GM21390 (cell line): Measurements from ENCODE around the gene RAB11FIP3.
"Not testable (repeated sequence)": the region's sequence is repeated elsewhere in the genome, so short reads cannot be mapped to it uniquely, and the experiment has no call there.

Source experiments
- ATAC-seq: cut with Tn5 transposase; IDR thresholded peaks from one replicate; pipeline ENCODE4 v1.9.1; 2021; ENCODE audit not compliant: unreplicated experiment

Gene RAB11FIP3

DNA sequence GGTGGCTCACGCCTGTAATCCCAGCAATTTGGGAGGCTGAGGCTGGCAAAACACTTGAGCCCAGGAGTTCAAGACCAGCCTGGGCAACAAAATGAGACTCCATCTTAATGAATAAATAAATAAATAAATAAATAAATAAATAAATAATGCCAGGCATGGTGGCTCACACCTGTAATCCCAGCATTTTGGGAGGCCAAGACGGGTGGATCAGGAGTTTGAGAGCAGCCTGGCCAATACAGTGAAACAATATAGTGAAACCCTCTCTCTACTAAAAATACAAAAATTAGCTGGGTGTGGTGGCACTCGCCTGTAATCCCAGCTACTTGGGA is 10.3 kb upstream of the RAB11FIP3 start:
- not testable (repeated sequence) for ATAC-seq

DNA sequence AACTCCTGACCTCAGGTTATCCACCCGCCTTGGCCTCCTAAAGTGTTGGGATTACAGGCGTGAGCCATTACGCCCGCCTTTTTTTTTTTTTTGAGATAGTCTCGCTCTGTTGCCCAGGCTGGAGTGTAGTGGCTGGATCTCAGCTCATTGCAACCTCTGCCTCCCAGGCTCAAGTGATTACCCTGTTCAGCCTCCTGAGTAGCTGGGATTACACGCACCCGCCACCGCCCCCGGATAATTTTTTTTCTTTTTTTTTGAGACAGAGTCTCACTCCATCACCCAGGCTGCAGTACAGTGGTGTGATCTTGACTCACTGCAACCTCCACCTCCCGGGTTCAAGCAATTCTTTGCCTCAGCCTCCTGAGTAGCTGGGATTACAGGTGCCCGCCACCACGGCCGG is 3.3 kb upstream of the RAB11FIP3 start:
- not testable (repeated sequence) for ATAC-seq

DNA sequence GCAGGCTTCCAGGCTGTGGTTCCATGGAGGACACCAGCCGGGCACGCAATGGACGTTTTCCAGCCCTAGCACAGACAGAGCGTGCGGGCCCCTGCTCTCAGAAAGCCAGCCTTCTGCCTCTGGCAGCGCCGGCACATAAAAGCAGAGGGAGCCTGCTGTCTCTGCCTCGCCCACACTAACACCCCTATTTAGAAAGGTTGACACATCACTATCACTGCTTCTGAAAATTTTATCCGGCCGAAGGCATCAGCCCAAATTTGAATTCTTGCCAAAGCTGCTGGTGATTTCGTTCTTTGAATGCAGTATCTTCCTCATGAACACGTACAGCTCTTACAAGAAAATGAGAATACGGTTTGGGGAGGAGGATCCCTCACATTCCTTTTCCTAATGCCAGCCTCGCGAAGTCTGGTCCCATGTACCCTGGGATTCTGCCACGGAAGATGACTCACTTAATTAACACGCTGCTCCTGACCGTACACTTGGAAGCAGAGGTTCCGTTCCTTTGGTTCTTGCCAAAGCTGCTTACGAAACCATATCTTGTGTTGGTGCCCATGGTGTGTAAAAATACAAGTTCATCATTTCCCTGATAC is 1.3 kb upstream of the RAB11FIP3 start:
- no peak for ATAC-seq

DNA sequence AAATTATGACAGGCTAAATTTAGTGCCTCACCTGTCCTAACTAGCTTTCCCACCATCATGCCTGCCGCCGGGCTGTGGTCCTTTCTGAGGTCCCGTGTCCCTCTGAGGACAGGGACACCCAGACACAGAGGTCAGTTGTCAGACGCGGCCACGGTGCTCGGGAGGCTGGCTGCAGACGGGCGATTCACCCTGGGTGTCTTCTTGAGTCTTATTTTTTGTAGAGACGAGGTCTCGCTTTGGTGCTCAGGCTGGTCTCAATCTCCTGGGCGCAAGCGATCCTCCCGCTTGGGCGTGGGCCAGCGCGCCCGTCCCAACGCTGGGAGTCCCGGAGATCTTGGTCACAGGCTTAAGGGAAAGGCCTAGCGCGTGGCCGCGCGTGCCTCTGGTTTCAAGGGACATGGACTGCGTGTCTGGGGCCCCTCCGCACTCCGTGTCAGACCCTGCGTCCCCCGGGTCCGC is 797 bp upstream of the RAB11FIP3 start:
- ATAC-seq: no peak

DNA sequence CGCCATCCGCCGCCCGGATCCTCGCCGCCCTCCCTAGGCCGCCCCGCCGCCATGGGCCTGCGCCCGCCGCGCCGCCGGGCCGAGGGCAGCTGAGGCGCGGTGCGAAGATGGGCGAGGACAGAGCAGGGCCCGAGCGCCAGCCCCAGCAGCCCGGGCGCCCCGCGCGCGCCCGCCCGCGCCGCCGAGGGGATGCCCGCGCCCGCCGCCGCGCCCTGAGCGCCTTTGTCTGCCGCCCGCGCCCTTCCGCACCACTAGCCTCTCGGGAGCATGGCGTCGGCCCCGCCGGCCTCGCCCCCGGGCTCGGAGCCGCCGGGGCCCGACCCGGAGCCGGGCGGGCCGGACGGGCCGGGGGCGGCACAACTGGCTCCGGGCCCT is 278 bp downstream of the RAB11FIP3 start:
- peak; percentile 45 for ATAC-seq

DNA sequence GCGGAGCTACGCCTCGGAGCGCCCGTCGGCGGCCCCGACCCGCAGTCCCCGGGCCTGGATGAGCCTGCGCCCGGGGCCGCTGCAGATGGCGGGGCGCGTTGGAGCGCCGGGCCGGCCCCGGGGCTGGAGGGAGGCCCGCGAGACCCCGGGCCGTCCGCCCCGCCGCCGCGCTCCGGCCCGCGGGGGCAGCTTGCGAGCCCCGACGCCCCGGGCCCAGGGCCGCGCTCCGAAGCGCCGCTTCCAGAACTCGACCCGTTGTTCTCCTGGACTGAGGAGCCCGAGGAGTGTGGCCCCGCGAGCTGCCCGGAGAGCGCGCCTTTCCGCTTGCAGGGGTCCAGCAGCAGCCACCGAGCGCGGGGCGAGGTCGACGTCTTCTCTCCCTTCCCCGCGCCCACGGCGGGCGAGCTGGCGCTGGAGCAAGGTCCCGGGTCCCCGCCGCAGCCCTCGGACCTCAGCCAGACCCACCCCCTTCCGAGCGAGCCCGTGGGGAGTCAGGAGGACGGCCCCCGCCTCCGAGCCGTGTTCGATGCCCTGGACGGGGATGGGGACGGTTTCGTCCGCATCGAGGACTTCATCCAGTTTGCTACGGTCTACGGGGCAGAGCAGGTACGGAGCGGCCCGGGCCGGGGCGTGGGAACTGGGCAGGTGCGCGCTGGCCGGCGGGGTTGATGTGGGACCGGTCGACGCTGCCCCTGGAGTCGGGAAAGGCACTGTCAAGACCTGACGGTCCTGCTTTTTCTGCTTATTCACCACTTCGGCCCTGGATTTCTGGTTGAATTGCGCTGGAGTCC is 861 bp downstream of the RAB11FIP3 start:
- ATAC-seq: no peak

DNA sequence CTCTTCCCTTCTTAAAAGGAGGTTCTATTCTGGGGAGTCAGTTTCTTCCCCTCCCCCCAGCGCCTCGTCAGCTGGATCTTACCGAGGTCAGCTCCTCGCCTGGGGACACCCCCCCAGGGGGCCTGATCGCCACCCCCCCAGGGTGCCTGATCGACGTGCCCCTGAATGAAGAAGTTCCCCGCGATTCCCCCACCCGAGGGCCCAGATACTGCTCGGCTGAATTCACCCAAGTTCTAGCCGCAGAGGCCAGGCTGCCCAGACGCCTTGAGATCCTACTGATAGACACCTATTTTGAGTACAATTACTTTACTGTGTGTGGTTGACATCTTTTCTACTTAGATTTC is 1.4 kb downstream of the RAB11FIP3 start:
- ATAC-seq: no peak

DNA sequence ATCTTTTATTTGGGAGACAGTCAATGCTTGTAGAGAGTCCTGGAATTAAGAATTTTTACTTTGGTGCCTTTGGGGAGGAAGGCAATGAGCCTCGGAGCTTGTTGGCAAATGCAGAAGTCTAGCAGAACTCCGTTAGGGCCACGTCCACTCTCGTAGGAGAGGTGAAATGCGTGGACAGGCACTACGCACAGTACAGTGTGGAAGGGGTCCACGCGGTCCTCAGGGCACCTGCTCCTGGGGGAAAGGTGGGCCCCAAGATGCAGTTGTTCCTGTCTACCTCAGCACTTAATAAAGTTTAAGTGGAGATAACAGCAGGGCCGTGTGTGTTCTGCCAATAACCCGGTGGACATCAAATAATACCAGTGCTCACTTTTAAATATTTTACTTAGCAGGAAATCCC is 1.8 kb downstream of the RAB11FIP3 start:
- no peak for ATAC-seq

DNA sequence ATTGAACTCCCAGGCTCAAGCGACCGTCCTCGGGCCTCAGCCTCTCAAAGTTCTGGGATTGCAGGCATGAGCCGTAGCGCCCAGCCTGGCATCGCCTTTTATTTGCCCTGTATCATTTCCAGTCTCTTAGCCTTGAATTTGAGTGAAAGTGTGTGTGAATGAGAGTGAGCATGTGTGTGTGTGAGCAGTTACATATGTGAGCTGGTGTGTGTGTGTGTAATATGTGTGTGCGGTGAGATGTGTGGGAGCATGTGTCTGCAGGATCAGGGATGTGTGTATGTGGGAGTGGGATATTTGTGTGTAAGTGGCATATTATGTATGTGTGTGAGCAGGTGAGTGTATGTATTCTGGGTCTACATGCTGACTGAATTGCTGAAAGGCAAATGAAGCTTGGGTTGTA is 5.5 kb downstream of the RAB11FIP3 start:
- no peak for ATAC-seq

DNA sequence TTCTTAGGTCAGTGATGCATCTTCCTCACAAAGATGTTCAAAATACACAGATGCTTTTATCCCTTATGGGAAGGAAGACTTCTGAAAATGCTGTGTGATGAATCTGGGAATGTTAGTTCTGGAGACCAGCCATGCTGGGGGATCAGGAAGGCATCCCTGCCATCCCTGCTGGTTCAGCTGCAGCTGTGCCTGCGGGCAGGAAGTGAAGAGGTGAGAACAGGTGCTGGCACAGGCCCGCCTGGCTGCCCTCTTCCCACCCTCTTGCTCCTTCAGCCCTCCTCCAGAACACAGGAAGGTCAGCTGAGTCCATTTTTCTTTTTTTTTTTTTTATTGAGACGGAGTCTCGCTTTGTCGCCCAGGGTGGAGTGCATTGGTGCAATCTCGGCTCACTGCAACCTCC is 15.2 kb downstream of the RAB11FIP3 start:
- no peak for ATAC-seq

DNA sequence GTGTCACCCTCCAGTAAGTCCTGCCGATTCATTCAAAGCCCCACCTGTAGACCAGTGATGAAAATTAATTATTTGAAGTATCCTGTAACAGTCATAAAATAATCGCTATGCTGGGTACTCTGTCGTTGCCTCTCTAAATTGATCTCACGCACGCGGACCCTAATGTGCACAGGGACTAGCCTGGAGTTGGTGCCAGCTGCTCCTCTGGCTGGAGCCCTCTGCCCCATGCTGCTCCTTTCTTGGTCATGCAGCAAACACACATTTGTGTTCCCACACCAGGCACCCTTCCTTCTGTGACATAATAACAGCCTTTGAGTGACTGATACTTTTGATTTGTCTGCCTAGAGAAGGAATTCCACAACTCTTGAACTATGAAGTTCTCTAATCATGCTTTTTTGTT is 16.0 kb downstream of the RAB11FIP3 start:
- no peak for ATAC-seq

DNA sequence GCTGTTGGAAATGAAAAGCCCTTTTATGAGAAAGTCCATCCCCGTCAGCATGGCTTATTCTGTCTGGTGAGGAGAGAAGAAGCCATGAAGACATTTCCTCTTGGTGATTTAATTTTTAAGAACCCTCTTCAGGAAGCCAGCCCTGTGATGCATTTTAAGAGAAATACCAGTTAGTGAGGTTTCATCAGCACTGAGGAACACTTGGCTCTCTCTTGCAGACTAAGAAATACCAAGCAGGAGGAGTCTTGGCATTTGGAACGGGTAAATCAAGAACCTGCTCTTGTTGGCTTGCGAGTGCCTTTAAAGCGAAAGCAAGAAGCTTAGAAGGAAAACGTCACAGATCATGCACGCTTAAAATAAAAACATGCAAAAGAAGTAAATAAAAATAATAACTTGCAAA is 17.5 kb downstream of the RAB11FIP3 start:
- ATAC-seq: no peak

DNA sequence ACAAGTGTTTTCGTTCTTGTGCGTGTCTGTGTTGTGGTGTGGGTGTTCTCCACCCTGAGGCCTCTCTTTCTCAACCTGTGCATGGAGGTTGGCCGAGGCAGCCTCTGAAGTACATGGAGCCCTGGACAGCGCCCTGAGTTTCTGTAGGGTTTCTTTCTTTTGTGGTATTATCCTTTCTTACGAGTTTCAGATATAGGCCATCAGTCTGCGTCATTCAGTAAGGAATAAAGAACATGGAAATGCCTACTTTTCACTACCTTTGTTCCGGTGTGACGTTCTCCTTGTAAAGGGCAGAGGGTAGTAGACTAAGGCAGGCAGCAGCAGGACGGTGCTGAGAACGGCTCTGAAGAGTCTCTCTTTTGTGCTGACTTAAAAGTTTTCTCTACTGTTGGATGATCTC is 18.6 kb downstream of the RAB11FIP3 start:
- no peak for ATAC-seq

DNA sequence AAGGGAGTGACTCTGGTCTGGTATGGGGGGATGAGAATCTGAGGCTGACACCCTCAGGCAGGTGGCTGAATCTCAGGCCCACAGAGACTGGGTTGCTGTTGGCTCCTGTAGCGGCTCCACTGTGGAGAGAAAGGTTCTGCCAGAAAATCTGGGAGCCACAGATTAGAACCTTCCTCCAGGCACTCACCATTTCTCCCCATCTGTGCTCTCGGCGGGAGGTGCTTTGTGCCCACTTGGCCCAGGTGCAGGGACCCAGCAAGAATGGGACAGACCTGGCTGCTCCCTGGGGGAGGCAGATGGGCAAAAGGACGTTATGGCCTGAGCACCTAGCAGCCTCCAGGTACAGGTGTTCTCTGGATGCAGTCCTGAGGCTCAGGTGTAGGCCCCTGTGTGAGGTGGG is 20.1 kb downstream of the RAB11FIP3 start:
- ATAC-seq: no peak

DNA sequence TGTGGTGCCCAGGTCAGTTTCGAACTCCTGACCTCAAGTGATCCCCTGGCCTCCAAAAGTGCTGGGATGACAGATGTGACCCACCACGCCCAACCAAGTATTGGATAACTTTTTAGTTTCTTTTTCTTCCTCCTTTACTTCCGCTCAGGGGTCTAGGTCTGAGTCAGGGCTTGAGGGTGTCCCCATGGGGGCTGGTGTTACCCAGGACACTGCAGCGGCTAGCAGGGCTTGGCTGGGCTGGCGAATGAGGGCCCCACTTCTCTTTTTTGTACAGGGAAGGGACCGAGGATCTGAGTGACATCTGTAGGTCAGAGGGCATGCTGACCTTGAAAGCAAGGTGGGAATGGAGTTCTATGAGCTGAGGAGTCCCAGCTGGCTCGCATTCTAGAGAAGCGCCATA is 24.9 kb downstream of the RAB11FIP3 start:
- no peak for ATAC-seq

DNA sequence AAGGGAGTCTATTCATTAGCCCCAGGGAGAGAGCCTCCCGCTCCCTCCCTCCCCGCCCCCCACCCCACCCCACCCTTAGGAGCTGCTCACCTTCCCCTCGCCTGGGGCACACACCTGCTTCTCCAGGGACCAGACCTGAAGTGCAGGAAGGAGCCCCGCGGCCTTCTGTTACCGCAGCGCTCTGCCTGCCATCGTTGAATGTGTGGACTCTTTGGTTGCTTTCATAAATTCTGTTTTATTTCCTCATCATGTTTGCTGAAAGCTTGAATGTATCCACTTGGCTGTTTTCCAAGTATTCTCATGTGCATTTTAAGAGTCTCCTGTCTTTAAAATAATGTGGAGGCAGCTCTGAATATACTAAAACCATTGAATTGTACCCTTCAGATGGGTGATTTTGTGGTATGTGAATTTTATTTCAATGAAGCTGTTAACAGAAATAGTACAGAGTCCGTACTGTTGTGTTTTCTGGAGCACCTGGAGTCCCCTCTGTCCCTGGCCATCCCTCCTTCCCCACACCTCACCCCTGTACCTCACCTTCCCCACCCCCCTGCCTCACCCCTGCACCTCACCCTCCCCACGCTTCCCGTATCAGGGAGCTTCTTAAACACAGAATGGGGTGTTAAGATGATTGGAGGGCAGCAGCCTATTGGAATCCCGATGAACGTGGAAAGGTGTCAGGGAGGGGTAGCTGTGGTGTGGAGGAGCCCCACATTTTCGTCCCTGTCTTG is 25.5 kb downstream of the RAB11FIP3 start:
- no peak for ATAC-seq

DNA sequence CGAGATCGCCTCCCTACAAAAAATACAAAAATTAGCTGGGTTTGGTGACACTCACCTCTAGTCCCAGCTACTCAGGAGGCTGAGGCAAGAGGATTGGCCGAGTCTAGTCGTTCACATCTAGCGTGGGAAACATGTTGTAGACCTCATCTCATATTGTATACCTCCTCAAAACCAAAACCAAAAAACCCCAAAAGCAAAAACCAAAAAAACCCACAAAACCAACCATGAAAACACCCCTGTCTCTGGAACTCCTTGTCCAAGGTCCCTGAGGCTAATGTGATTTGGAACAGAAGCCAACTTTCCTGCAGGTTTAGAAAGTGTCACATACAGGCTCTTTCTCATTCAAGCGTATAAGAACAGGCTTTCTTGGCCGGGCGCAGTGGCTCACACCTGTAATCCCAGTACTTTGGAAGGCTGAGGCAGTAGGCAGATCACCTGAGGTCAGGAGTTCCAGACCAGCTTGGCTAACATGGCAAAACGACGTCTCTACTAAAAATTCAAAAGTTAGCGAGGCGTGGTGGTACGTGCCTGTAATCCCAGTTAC is 29.0 kb downstream of the RAB11FIP3 start:
- no peak for ATAC-seq

DNA sequence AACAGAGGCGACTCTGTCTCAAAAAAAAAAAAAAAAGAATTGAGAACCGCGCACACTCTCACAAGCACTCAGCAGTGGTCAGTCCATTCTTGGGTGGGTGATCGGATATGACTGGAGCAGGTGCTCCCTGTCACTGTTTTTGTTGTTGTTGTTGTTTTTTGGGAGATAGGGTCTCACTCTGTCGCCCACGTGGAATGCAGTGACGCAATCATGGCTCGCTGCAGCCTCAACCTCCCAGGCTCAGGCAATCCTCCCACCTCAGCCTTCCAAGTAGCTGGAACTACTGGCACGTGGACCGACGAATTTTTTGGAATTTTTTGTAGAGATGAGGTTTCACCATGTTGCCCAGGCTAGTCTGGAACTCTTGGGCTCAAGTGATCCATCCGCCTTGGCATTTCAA is 30.0 kb downstream of the RAB11FIP3 start:
- no peak for ATAC-seq

DNA sequence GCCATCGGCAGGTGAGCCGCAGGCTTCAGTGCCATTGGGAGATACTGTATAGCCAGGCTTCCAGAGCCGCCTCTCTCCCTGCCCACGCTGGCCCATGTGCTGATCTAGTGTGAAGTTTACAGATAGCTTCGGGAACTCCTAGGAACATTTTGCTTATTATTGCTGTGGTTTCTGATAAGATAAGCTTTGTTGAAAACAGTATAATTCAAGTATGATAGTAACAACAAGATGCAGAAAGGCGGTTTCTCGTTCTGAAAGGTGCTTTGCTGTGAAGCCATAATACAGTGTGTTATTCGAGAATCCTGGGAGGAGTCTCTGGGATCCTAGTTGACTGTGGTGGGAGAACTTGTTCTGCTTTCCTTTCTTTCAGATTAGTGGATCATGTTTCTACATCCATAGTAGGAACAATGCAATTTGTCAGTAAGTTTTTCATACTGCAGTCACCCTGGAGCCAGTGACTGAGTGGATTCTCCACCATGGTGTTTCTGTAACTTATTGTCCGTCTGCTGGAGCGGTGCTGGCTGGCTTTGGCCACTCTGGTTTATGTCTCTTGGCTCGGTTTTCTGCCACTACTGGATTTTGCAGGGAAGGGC is 31.5 kb downstream of the RAB11FIP3 start:
- ATAC-seq: no peak

DNA sequence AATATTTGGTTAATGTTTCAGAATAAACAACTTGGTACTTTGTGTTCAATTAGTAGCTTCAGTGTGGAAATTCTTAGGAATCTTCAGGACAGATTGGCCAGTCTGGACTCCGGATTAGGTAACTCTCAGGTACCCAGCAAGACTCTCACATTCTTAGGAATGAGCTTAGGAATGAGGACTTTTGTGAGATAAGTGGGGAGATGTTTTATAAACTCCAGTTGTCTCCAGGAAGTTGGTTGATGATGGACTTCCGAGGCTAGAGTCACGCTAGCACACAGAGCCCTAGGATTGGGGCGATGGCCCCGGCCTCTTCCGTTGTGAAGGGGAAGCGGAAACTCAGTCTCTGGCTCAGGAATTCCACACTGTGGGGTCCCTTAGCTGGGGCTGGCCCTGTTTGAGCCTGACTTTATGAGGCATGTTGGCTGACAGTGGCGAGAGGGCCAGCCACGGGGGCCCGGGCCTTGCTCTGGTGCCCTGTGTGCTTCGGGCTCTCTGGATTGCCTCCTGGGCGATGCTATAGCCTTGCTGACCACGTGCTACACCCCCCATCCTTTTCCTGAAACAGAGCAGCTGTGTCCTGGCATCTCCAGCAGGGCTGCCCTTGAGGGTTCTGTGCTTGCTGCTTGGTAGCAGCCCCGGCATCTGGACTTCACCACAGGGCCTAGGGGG is 32.4 kb downstream of the RAB11FIP3 start:
- no peak for ATAC-seq

DNA sequence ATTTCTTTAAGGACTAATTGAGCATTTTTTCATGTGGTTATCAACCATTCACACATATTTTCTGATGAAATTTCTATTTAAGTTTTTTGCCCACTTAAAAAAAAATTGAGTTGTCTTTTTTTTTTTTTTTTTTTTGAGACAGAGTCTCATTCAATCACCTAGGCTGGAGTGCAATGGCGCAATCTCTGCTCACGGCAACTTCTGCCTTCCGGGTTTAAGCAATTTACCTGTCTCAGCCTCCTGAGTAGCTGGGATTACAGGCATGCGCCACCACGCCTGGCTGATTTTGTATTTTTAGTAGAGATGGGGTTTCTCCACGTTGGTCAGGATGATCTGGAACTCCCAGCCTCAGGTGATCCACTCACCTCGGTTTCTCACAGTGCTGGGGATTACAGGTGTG is 34.3 kb downstream of the RAB11FIP3 start:
- ATAC-seq: no peak
